Left hindlimb (tissue), 1 donor: Measurements from ENCODE around the gene NUP205.

Experiments
- DNase-seq: peaks from one replicate; pipeline ENCODE4 v3.0.0-alpha.2; 2018

The NUP205 gene

GRCh38 chr7:135541029-135541428 lies 16.7 kb upstream of the NUP205 start:
- no peak for DNase-seq

- no peak for DNase-seq
Measured at GRCh38 chr7:135550196-135550595, 7.5 kb upstream of the NUP205 start.

GRCh38 chr7:135552148-135552547 lies 5.6 kb upstream of the NUP205 start:
- DNase-seq = no peak

- no peak for DNase-seq
Measured at GRCh38 chr7:135553346-135553745, 4.4 kb upstream of the NUP205 start.

GRCh38 chr7:135558337-135558767 lies 635 bp downstream of the NUP205 start:
- peak; percentile 60 for DNase-seq

GRCh38 chr7:135558881-135559280 lies 1.2 kb downstream of the NUP205 start:
- DNase-seq = no peak

GRCh38 chr7:135560631-135561030 lies 2.9 kb downstream of the NUP205 start:
- DNase-seq = no peak

GRCh38 chr7:135562720-135563119 lies 5.0 kb downstream of the NUP205 start:
- no peak for DNase-seq

GRCh38 chr7:135571834-135572233 lies 14.1 kb downstream of the NUP205 start:
- no peak for DNase-seq

GRCh38 chr7:135573541-135573940 lies 15.8 kb downstream of the NUP205 start:
- DNase-seq = no peak

- DNase-seq = no peak
Measured at GRCh38 chr7:135575296-135575695, 17.6 kb downstream of the NUP205 start.

- DNase-seq = no peak
Measured at GRCh38 chr7:135578569-135578968, 20.9 kb downstream of the NUP205 start.

GRCh38 chr7:135584362-135585353 lies 26.9 kb downstream of the NUP205 start:
- no peak for DNase-seq

GRCh38 chr7:135597181-135597925 lies 39.6 kb downstream of the NUP205 start:
- no peak for DNase-seq

- no peak for DNase-seq
Measured at GRCh38 chr7:135597926-135598305, 40.2 kb downstream of the NUP205 start.

GRCh38 chr7:135599471-135599870 lies 41.8 kb downstream of the NUP205 start:
- DNase-seq = no peak

- no peak for DNase-seq
Measured at GRCh38 chr7:135600226-135600625, 42.5 kb downstream of the NUP205 start.

- no peak for DNase-seq
Measured at GRCh38 chr7:135601182-135601581, 43.5 kb downstream of the NUP205 start.

GRCh38 chr7:135602304-135602703 lies 44.6 kb downstream of the NUP205 start:
- DNase-seq = no peak

GRCh38 chr7:135616136-135616535 lies 58.4 kb downstream of the NUP205 start:
- no peak for DNase-seq

- DNase-seq = no peak
Measured at GRCh38 chr7:135617781-135618180, 60.1 kb downstream of the NUP205 start.

GRCh38 chr7:135618510-135618909 lies 60.8 kb downstream of the NUP205 start:
- no peak for DNase-seq

GRCh38 chr7:135620447-135620846 lies 62.7 kb downstream of the NUP205 start:
- no peak for DNase-seq
